Liver (tissue), 9 donors: ENCODE results near the gene ABTB2. TPM values are rescaled to one million over a fixed set of nuclear protein-coding genes. Genes with fewer than 3 reads are reported as not detected.
A peak's percentile ranks its signal among the peaks of the same experiment; 100 is the strongest.

Experiments
- DNase-seq: peaks from one replicate; pipeline ENCODE4 v3.0.0-alpha.2; 2017; ENCODE audit warnings: low spot score
- H3K27ac ChIP-seq, 2 donors: one replicate each; pipeline ENCODE4 v1.7.0; 2013; ENCODE audit warnings: inconsistent platforms in 2 of 2, low read length in 2 of 2, control low read depth in 1 of 2, low read depth in 1 of 2, mild to moderate bottlenecking in 1 of 2
- H3K27me3 ChIP-seq, 4 donors: one replicate each; pipeline versions ENCODE4 v1.6.1 to v1.7.0; 2013; ENCODE audit warnings: low read length in 3 of 4, inconsistent platforms in 1 of 4, mild to moderate bottlenecking in 1 of 4, moderate library complexity in 1 of 4; ENCODE audit not compliant: control insufficient read depth in 4 of 4, insufficient read depth in 4 of 4
- H3K36me3 ChIP-seq, 4 donors: one replicate each; pipeline versions ENCODE4 v1.6.1 to v1.7.0; 2013; ENCODE audit warnings: low read length in 3 of 4, mild to moderate bottlenecking in 3 of 4, low read depth in 1 of 4, moderate library complexity in 1 of 4; ENCODE audit not compliant: control insufficient read depth in 4 of 4, insufficient read depth in 3 of 4
- H3K4me1 ChIP-seq, 4 donors: one replicate each; pipeline versions ENCODE4 v1.6.1 to v1.7.0; 2013; ENCODE audit warnings: low read length in 3 of 4, mild to moderate bottlenecking in 3 of 4, moderate library complexity in 1 of 4; ENCODE audit not compliant: control insufficient read depth in 4 of 4, insufficient read depth in 4 of 4
- H3K4me3 ChIP-seq, 3 donors: one replicate each; pipeline versions ENCODE4 v1.6.1 to v1.7.0; 2013; ENCODE audit warnings: low read length in 3 of 3, control low read depth in 1 of 3, low read depth in 1 of 3, mild to moderate bottlenecking in 1 of 3
- H3K9ac ChIP-seq, 2 donors: one replicate each; pipeline ENCODE4 v1.7.0; 2013; ENCODE audit warnings: low read length in 2 of 2, mild to moderate bottlenecking in 2 of 2, moderate library complexity in 2 of 2, control low read depth in 1 of 2, low read depth in 1 of 2
- H3K9me3 ChIP-seq, 4 donors: one replicate each; pipeline versions ENCODE4 v1.6.1 to v1.7.0; 2013; ENCODE audit warnings: low read length in 3 of 4; ENCODE audit not compliant: control insufficient read depth in 4 of 4
- ATF3 ChIP-seq: IDR thresholded peaks from 2 replicates; pipeline ENCODE4 v1.6.1; 2016; ENCODE audit warnings: antibody characterized with exemption
- CTCF ChIP-seq: fragments of 150-350 bp; IDR thresholded peaks from 2 replicates; pipeline ENCODE4 v1.5.1; 2017; ENCODE audit warnings: improper control_type of control experiment, low read depth, low read length; ENCODE audit not compliant: missing input control
- EGR1 ChIP-seq, 2 donors: IDR thresholded peaks; 2 replicates each; pipeline ENCODE4 v1.6.1; 2016 to 2018; ENCODE audit warnings: antibody characterized with exemption in 2 of 2, low read depth in 2 of 2
- FOXA1 ChIP-seq: IDR thresholded peaks from 2 replicates; pipeline ENCODE4 v1.6.1; 2016; ENCODE audit warnings: antibody characterized with exemption
- FOXA2 ChIP-seq: IDR thresholded peaks from 2 replicates; pipeline ENCODE4 v1.6.1; 2016; ENCODE audit warnings: antibody characterized with exemption
- GABPA ChIP-seq, 2 donors: IDR thresholded peaks in 1 of 2; conservative IDR thresholded peaks in 1 of 2; 2 replicates each; pipeline ENCODE4 v1.6.1; 2016; ENCODE audit warnings: antibody characterized with exemption in 2 of 2, mild to moderate bottlenecking in 1 of 2, moderate library complexity in 1 of 2
- HNF4A ChIP-seq, 2 donors: conservative IDR thresholded peaks; 2 replicates each; pipeline ENCODE4 v1.6.1; 2016; ENCODE audit warnings: antibody characterized with exemption in 2 of 2, mild to moderate bottlenecking in 2 of 2
- HNF4G ChIP-seq: IDR thresholded peaks from 2 replicates; pipeline ENCODE4 v1.6.1; 2016; ENCODE audit warnings: antibody characterized with exemption
- JUND ChIP-seq, 2 donors: IDR thresholded peaks; 2 replicates each; pipeline ENCODE4 v1.6.1; 2016; ENCODE audit warnings: antibody characterized with exemption in 2 of 2
- MAX ChIP-seq: IDR thresholded peaks from 2 replicates; pipeline ENCODE4 v1.6.1; 2016; ENCODE audit warnings: antibody characterized with exemption
- NR2F2 ChIP-seq: IDR thresholded peaks from 2 replicates; pipeline ENCODE4 v1.6.1; 2016; ENCODE audit warnings: antibody characterized with exemption
- RAD21 ChIP-seq, 2 donors: IDR thresholded peaks; 2 replicates each; pipeline ENCODE4 v1.6.1; 2016; ENCODE audit warnings: antibody characterized with exemption in 2 of 2, mild to moderate bottlenecking in 2 of 2
- REST ChIP-seq: IDR thresholded peaks from 2 replicates; pipeline ENCODE4 v1.6.1; 2016; ENCODE audit warnings: antibody characterized with exemption, mild to moderate bottlenecking
- RXRA ChIP-seq, 2 donors: IDR thresholded peaks; 2 replicates each; pipeline ENCODE4 v1.6.1; 2017 to 2018; ENCODE audit warnings: antibody characterized with exemption in 2 of 2, mild to moderate bottlenecking in 1 of 2
- SP1 ChIP-seq: IDR thresholded peaks from 2 replicates; pipeline ENCODE4 v1.6.1; 2018; ENCODE audit warnings: antibody characterized with exemption, mild to moderate bottlenecking
- TAF1 ChIP-seq: conservative IDR thresholded peaks from 2 replicates; pipeline ENCODE4 v1.6.1; 2016; ENCODE audit warnings: antibody characterized with exemption, mild to moderate bottlenecking
- YY1 ChIP-seq: IDR thresholded peaks from 2 replicates; pipeline ENCODE4 v1.6.1; 2016; ENCODE audit warnings: antibody characterized with exemption, mild to moderate bottlenecking
- ZBTB33 ChIP-seq: IDR thresholded peaks from 2 replicates; pipeline ENCODE4 v1.6.1; 2016; ENCODE audit warnings: antibody characterized with exemption
- WGBS: extraction: QIAGEN DNeasy Blood & Tissue Kit; methylation state at CpG from one replicate; pipeline ENCODE4 v1.1.7; 2013; 5-methylcytosine and 5-hydroxymethylcytosine counted together
- polyA plus RNA-seq, 2 donors: library from polyadenylated mRNA; stranded (reverse) in 1 of 2; unstranded in 1 of 2; fragments of 200-250 nt in 1 of 2; fragments of >200 nt in 1 of 2; fragmentation: Nextera tagmentation in 1 of 2; extraction: Ambion mirVana in 1 of 2; gene quantifications; one replicate each; pipeline versions ENCODE4 v1.2.1 to v1.2.3, GENCODE V29; 2013 to 2015
- total RNA-seq, 2 donors: library from RNA; depleted of rRNA; stranded (reverse); fragments of >200 nt; gene quantifications; one replicate each; pipeline ENCODE4 v1.2.3, GENCODE V29; 2014
- donor health status: healthy.
- donor health status: healthy.
- donor health status: healthy.
- donor health status: healthy.
- donor health status: healthy.

The ABTB2 gene
- total and polyA plus RNA-seq, 4 donors: 2.4 to 8.9 (median 6.1) TPM

GRCh38 chr11:34242037-34242625, 115.7 kb downstream of the ABTB2 start:
- no peaks in the 10 kb centered on the region for H3K36me3 ChIP-seq
- TF ChIP-seq FOXA2 (no peak), NR2F2 (no peak)
- H3K9ac ChIP-seq: no peak overlapping the region
- no peaks in the 10 kb centered on the region for H3K27me3 ChIP-seq
- peak; percentile 46 for DNase-seq
- peaks cover 11 to 23% (median 17%) of the 10 kb centered on the region in 4 donors for H3K4me1 ChIP-seq
- no peak overlapping the region for H3K27ac ChIP-seq
- H3K9me3 ChIP-seq: no peaks in the 10 kb centered on the region
- no peak overlapping the region for H3K4me3 ChIP-seq
- 93% methylated on average over 11 of the region's 11 CpGs for WGBS

- Histone ChIP-seq H3K27me3 (no peaks in the 10 kb centered on the region), H3K4me3 (no peak overlapping the region), H3K36me3 (no peaks in the 10 kb centered on the region), H3K9ac (no peak overlapping the region), H3K4me1 (peaks cover 11 to 16% (median 14%) of the 10 kb centered on the region in 4 donors), H3K9me3 (no peaks in the 10 kb centered on the region), H3K27ac (no peak overlapping the region)
- TF ChIP-seq FOXA2 (no peak), REST (no peak), SP1 (no peak), MAX (no peak), JUND (IDR thresholded peaks at IDR 0.05) (no peak), FOXA1 (no peak), HNF4G (no peak), GABPA (IDR thresholded peaks at IDR 0.05 in 1 of 2, conservative IDR thresholded peaks at IDR 0.05 in 1 of 2) (no peak), YY1 (no peak), RAD21 (IDR thresholded peaks at IDR 0.05) (no peak), HNF4A (conservative IDR thresholded peaks at IDR 0.05) (no peak), TAF1 (no peak), CTCF (no peak), RXRA (IDR thresholded peaks at IDR 0.05) (no peak), ZBTB33 (no peak), EGR1 (IDR thresholded peaks at IDR 0.05; ENCODE audit: low read depth in 2 of 2) (no peak), ATF3 (no peak)
- DNase-seq: no peak
- WGBS: 91% methylated on average over 8 of the region's 8 CpGs
These were observed 117.7 kb downstream of the ABTB2 start for GRCh38 chr11:34240150-34240494.
